ENCODE measurements around the gene ISLR. TPM values are rescaled to one million over a fixed set of nuclear protein-coding genes. Genes with fewer than 3 reads are reported as not detected.

ISLR gene
- total RNA-seq, 2 experiments from 2014 or later: not detected

GRCh38 chr15:74208901-74209559 is 35.5 kb downstream of the ISLR start:
- intact Hi-C loops (cut with DNase I, micrococcal nuclease): no loop called here
- H3K4me3 ChIP-seq (ENCODE audit: low read length): no peak overlapping the region
- no peak overlapping the region for H3K4me3 Mint-ChIP-seq

DNA sequence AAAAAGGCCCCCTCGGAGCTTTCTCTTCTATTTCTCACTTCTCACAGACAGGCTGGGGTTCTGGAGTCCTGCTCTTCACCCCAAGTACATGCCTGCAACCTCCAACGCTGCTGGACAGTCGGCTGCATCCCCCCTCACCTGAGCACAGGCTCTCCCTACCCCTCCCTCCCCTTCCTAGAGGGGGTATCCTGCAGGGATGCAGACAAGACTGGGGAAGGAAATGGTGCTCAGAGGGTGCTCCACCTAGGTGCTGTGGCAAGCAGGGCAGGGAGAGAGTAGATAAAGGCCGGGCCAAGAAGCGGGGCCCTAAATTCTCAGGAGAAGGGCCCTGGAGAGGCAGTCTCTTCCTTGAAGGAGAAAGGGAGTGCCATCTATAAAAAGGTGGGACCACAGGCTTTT is 36.0 kb downstream of the ISLR start:
- H3K27ac Mint-ChIP-seq: no peak overlapping the region
- ChIA-PET POLR2A (no interaction called here), CTCF (no interaction called here)
- H3K4me1 Mint-ChIP-seq (ENCODE audit: low read depth): no peaks in the 10 kb centered on the region
- no peaks in the 10 kb centered on the region for H3K9me3 Mint-ChIP-seq
- no peaks in the 10 kb centered on the region for H3K27me3 ChIP-seq (ENCODE audit: control insufficient read depth in 1 of 2, insufficient read depth in 2 of 2, low read length in 2 of 2)
- no peaks in the 10 kb centered on the region for H3K36me3 Mint-ChIP-seq (ENCODE audit: low read depth)
- peaks cover 12% of the 10 kb centered on the region for H3K27me3 Mint-ChIP-seq
- H3K9me3 ChIP-seq (ENCODE audit: control insufficient read depth in 1 of 2, insufficient read depth in 1 of 2, low read length in 2 of 2): no peaks in the 10 kb centered on the region
- TF ChIP-seq, protein P1, sequence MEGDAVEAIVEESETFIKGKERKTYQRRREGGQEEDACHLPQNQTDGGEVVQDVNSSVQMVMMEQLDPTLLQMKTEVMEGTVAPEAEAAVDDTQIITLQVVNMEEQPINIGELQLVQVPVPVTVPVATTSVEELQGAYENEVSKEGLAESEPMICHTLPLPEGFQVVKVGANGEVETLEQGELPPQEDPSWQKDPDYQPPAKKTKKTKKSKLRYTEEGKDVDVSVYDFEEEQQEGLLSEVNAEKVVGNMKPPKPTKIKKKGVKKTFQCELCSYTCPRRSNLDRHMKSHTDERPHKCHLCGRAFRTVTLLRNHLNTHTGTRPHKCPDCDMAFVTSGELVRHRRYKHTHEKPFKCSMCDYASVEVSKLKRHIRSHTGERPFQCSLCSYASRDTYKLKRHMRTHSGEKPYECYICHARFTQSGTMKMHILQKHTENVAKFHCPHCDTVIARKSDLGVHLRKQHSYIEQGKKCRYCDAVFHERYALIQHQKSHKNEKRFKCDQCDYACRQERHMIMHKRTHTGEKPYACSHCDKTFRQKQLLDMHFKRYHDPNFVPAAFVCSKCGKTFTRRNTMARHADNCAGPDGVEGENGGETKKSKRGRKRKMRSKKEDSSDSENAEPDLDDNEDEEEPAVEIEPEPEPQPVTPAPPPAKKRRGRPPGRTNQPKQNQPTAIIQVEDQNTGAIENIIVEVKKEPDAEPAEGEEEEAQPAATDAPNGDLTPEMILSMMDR (IDR thresholded peaks at IDR 0.05): no peak
- intact Hi-C loops (cut with DNase I, micrococcal nuclease): no loop called here
- H3K36me3 ChIP-seq (ENCODE audit: insufficient read depth, low read length): no peaks in the 10 kb centered on the region
- no peak overlapping the region for H3K27ac ChIP-seq (ENCODE audit: low read depth in 1 of 2, low read length in 2 of 2)
- no peak for DNase-seq
- no peaks in the 10 kb centered on the region for H3K4me1 ChIP-seq (ENCODE audit: insufficient read depth, low read length)
- no peak overlapping the region for H3K4me3 Mint-ChIP-seq
- ATAC-seq (ENCODE audit: poor library complexity): no peak
- no peak overlapping the region for H3K4me3 ChIP-seq (ENCODE audit: low read length)

More at GRCh38 chr15:74208901-74209559, 35.5 kb downstream of the ISLR start:
- TF ChIP-seq, protein P1 (IDR thresholded peaks at IDR 0.05): no peak
- Histone ChIP-seq H3K27me3 (ENCODE audit: control insufficient read depth in 1 of 2, insufficient read depth in 2 of 2, low read length in 2 of 2) (peaks cover 0 to under 1% of the 10 kb centered on the region in 2 experiments), H3K27ac (ENCODE audit: low read depth in 1 of 2, low read length in 2 of 2) (no peak overlapping the region), H3K9me3 (ENCODE audit: control insufficient read depth in 1 of 2, insufficient read depth in 1 of 2, low read length in 2 of 2) (no peaks in the 10 kb centered on the region), H3K4me1 (ENCODE audit: insufficient read depth, low read length) (no peaks in the 10 kb centered on the region), H3K36me3 (ENCODE audit: insufficient read depth, low read length) (no peaks in the 10 kb centered on the region)
- Mint-ChIP-seq H3K9me3 (no peaks in the 10 kb centered on the region), H3K36me3 (ENCODE audit: low read depth) (no peaks in the 10 kb centered on the region), H3K27me3 (peaks cover 12% of the 10 kb centered on the region), H3K27ac (no peak overlapping the region), H3K4me1 (ENCODE audit: low read depth) (no peaks in the 10 kb centered on the region)
- ChIA-PET POLR2A (no interaction called here), CTCF (no interaction called here)
- no peak for ATAC-seq (ENCODE audit: poor library complexity)
- DNase-seq: no peak

DNA sequence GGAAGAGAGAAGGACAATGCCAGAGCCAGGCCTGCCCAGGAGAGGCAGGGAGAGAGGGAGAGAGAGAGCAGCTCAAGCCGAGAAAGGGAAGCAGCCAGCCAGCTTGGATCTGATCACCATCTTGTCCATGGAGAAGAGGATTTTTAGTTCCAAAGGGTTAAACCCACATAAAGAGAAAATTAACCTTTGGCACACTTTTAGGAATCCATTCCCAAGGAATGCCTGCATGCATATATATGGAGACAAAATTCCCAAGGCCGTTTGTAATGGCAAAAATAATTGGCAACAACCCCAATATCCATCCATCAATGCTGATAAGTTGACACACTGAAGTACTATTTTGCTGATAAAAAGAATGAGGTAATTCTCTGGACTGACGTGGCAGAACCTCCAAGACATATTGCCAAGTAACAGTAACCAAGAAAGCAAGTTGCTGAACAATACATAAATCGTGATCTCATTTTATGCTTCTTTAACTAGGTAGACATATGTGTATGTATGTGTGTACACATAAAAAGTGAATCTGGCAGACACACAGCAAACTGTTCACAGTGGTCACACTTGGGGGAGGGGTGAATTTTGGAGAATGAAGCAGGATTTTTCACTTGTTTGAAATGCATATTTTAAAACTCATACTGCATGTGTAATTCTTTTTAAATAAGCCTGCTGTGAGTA is 36.6 kb downstream of the ISLR start:
- H3K36me3 ChIP-seq (ENCODE audit: insufficient read depth, low read length): no peaks in the 10 kb centered on the region
- CTCF ChIA-PET: no interaction called here

More for the DNA sequence above, 36.6 kb downstream of the ISLR start:
- intact Hi-C loops (cut with DNase I, micrococcal nuclease): no loop called here
- TF ChIP-seq, protein P1 (IDR thresholded peaks at IDR 0.05): no peak
- H3K27me3 ChIP-seq (ENCODE audit: control insufficient read depth in 1 of 2, insufficient read depth in 2 of 2, low read length in 2 of 2): no peaks in the 10 kb centered on the region
- POLR2A ChIA-PET: no interaction called here
- Mint-ChIP-seq H3K9me3 (no peaks in the 10 kb centered on the region), H3K27me3 (peaks cover 12% of the 10 kb centered on the region), H3K4me1 (ENCODE audit: low read depth) (no peaks in the 10 kb centered on the region), H3K27ac (no peak overlapping the region), H3K4me3 (no peak overlapping the region), H3K36me3 (ENCODE audit: low read depth) (no peaks in the 10 kb centered on the region)
- H3K4me1 ChIP-seq (ENCODE audit: insufficient read depth, low read length): no peaks in the 10 kb centered on the region
- ATAC-seq (ENCODE audit: poor library complexity) (no peak), DNase-seq (no peak)
- no peak overlapping the region for H3K4me3 ChIP-seq (ENCODE audit: low read length)
- no peaks in the 10 kb centered on the region for H3K9me3 ChIP-seq (ENCODE audit: control insufficient read depth in 1 of 2, insufficient read depth in 1 of 2, low read length in 2 of 2)
- H3K27ac ChIP-seq (ENCODE audit: low read depth in 1 of 2, low read length in 2 of 2): no peak overlapping the region
